ENCODE data around the gene CRB2.
A peak's percentile ranks its signal among the peaks of the same experiment; 100 is the strongest.

Gene CRB2

DNA sequence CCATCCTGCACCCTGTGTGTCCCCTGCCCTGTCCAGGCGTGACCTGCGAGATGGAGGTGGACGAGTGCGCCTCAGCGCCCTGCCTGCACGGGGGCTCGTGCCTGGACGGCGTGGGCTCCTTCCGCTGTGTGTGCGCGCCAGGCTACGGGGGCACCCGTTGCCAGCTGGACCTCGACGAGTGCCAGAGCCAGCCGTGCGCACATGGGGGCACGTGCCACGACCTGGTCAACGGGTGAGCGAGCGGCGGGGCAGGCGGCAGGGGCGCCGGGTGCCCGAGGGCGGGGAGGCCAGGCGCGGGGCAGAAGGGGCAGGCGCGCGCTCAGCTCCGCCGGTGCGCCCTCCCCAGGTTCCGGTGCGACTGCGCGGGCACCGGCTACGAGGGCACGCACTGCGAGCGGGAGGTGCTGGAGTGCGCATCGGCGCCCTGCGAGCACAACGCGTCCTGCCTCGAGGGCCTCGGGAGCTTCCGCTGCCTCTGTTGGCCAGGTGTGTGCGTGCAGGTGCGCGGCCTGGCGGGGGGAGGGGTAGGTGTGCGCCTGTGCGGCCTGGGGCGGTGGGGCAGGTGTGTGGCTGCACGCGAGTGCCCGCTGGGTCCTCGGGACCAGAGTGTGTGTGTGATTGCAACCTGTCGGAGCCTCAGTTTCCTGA is 10.0 kb downstream of the CRB2 start:
- DNase-seq, result no peak

DNA sequence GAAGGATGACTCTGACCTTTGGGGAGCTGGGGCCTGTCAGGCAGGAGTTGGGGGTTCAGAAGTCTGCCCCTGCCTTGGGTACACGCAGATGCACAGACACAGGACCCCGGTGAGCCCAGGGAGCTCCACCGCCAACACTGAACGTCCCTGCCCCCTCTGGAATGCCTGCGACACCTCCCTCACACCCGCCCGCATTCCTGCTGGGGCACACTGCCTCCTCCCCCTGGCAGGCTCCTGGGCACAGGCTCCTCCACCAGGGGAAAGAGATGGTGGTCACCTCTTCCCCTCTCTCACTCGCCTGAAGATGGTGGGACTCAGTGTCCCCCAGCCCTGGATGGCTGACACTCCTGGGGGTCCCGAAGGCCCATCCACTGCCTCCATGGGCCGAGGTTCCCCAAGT is 12.0 kb downstream of the CRB2 start:
- no peak for DNase-seq

DNA sequence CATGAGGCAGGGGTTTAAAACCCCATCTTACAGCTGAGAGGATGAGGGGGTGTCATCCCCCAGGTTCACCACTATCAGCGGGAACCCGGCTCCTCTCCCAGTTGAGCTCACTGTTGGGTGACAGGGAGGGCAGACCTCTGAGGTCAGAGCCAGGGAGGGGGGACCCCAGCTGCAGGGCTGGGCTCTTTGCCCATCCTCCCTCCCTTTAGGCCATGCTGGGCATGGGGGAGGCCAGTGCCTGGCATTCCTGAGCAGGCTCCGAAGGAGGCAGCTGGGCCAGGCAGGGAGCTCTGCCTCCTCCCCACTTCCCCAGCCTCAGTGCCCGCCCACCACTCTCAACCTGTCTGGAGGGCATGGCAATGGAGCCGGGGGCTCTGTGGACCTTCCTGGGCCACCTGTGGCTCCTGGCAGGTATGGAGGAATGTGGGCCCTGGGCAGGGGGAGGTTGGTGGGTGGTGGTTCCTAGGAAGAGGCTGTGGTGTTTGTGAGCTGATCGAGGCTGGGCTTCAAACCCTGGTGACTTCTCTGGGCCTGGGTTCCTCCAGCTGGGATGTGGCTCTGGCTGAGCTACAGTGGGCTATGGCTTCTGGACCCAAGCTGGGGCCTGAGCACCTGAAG is 12.6 kb downstream of the CRB2 start:
- no peak for DNase-seq

DNA sequence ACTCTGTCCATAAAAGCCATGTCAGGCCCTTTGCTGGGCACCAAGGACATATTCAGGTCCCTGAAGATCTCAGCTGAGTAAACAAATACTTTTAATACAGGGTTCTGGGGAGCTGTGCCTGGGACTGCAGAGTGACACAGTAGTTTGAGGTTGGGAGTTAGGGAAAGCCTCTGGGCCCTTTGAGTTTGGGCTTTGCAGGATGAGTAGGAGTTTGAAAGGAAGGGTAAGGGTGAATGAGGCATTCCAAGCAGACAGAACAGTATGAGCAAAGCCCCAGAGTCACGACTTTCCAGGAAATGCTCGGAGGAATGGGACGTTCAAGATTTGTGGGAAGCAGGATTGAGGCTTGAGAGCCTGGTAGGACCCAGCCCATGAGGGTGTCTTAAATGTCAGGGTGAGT is 13.3 kb downstream of the CRB2 start:
- no peak for DNase-seq

DNA sequence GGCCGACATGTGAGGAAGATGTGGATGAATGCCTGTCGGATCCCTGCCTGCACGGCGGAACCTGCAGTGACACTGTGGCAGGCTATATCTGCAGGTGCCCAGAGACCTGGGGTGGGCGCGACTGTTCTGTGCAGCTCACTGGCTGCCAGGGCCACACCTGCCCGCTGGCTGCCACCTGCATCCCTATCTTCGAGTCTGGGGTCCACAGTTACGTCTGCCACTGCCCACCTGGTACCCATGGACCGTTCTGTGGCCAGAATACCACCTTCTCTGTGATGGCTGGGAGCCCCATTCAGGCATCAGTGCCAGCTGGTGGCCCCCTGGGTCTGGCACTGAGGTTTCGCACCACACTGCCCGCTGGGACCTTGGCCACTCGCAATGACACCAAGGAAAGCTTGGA is 14.1 kb downstream of the CRB2 start:
- no peak for DNase-seq

DNA sequence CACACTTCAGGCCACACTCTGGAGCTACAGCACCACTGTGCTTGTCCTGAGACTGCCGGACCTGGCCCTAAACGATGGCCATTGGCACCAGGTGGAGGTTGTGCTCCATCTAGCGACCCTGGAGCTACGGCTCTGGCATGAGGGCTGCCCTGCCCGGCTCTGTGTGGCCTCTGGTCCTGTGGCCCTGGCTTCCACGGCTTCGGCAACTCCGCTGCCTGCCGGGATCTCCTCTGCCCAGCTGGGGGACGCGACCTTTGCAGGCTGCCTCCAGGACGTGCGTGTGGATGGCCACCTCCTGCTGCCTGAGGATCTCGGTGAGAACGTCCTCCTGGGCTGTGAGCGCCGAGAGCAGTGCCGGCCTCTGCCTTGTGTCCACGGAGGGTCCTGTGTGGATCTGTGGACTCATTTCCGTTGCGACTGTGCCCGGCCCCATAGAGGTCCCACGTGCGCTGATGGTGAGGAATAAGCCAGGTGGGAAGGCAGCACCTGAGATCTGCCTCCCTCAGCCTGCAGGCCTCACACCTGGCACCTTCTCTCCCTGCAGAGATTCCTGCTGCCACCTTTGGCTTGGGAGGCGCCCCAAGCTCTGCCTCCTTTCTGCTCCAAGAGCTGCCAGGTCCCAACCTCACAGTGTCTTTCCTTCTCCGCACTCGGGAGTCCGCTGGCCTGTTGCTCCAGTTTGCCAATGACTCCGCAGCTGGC is 14.7 kb downstream of the CRB2 start:
- no peak for DNase-seq

DNA sequence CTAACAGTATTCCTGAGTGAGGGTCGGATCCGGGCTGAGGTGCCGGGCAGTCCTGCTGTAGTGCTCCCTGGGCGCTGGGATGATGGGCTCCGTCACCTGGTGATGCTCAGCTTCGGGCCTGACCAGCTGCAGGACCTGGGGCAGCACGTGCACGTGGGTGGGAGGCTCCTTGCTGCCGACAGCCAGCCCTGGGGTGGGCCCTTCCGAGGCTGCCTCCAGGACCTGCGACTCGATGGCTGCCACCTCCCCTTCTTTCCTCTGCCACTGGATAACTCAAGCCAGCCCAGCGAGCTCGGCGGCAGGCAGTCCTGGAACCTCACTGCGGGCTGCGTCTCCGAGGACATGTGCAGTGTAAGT is 15.2 kb downstream of the CRB2 start:
- DNase-seq, result no peak

DNA sequence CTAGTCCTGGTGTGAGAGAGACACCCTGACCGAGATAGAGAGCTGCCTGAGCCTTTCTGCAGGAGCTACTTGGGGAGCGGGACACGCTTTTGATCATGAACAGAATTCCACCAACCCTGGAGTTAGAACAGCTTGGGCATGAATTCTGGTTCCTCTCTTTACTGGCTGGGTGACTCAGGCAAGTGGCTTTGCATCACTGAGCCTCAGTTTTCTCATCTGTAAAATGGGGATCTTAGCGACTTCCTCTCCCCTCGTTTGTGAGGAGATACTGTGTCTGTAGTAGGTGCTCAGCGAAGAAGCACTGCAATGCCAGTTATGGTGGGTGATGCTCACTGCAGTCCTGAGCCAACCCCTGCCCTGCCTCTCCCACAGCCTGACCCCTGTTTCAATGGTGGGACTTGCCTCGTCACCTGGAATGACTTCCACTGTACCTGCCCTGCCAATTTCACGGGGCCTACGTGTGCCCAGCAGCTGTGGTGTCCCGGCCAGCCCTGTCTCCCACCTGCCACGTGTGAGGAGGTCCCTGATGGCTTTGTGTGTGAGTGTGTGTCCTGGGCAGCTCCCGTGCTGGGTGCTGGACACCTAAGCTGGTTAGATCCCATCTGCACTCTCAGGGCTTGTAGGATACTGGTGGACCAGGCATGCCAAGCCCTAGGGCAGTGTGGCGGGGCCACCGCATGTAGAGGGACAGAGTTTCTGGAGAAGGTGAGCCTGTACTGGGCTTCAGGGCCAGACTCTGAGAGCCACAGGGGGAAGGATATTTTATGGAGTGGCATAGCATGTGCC is 16.0 kb downstream of the CRB2 start:
- no peak for DNase-seq

DNA sequence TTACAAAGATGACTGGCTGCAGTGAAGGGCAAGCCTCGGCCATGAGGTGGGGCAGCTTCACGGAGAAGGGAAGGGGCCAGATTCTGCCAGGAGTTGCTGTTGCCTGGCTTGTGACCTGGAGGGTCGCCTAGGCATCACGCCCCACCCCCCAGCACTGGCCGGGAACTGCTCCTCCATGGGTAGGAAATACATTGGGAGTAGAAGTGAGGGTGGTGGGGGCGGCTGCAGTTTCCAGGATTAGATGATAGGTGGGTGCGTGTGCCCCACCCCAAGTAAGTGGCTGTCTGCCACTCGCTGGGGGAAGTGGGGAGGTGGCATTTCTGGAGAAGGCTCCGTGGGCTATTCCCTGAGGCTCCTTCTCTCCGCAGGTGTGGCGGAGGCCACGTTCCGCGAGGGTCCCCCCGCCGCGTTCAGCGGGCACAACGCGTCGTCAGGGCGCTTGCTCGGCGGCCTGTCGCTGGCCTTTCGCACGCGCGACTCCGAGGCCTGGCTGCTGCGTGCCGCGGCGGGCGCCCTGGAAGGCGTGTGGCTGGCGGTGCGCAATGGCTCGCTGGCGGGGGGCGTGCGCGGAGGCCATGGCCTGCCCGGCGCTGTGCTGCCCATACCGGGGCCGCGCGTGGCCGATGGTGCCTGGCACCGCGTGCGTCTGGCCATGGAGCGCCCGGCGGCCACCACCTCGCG is 16.9 kb downstream of the CRB2 start:
- no peak for DNase-seq

DNA sequence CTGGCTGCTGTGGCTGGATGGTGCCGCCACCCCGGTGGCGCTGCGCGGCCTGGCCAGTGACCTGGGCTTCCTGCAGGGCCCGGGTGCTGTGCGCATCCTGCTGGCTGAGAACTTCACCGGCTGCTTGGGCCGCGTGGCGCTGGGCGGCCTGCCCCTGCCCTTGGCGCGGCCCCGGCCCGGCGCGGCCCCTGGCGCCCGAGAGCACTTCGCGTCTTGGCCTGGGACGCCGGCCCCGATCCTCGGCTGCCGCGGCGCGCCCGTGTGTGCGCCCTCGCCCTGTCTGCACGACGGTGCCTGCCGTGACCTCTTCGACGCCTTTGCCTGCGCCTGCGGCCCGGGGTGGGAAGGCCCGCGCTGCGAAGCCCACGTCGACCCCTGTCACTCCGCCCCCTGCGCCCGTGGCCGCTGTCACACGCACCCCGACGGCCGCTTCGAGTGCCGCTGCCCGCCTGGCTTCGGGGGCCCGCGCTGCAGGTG is 17.5 kb downstream of the CRB2 start:
- DNase-seq, result no peak

DNA sequence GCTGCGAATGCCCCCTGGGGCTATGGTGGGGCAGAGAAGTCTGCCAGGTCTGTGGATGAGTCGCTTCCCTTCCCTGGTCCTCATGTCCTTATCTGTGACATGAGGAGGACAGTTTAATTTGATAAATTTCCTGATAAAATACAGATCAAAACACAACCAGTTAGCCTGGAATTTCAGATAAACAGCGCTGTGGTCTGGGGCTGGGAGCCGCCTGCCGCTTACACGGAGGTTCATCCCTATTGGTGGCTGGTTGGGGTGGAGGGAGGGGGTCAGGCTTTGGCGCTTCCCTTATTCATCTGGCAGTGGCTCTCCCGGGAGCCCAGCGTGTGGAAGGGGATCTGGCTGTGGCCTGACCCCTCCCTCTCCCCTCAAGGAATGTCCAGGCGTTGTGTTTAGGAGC is 17.9 kb downstream of the CRB2 start:
- no peak for DNase-seq

DNA sequence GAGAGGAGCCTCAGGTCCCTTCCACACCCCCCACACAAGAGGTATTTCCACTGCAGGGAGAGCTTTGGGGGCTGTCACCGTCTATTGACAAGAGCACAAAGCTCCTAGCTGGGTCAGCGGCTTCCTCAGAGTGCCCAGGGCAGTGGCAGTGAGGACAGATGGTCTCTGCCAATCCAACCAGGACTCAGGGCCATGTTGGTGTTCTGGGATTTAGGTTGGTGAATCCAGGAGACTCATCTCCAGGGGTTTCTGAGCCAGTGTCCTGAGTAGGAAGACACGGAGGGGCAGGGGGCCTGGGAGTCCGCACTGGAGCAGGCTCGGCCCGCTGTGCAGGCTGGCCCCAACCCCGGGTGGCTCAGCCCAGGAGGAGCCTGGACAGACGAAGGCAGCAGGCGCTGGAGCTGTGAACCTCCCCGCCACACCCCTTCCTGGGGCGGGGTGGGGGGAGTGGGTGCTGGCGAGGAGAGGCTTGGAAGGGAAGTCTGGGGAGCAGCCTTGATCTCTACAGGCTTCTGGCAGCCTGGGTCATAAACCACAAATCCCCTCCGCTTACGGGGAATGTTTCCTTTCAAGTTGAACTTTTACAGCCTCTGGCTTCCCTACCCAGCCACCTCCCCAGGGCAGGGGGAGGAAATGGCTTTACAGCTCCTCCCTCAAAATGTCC is 19.6 kb downstream of the CRB2 start:
- peak; percentile 48 for DNase-seq

DNA sequence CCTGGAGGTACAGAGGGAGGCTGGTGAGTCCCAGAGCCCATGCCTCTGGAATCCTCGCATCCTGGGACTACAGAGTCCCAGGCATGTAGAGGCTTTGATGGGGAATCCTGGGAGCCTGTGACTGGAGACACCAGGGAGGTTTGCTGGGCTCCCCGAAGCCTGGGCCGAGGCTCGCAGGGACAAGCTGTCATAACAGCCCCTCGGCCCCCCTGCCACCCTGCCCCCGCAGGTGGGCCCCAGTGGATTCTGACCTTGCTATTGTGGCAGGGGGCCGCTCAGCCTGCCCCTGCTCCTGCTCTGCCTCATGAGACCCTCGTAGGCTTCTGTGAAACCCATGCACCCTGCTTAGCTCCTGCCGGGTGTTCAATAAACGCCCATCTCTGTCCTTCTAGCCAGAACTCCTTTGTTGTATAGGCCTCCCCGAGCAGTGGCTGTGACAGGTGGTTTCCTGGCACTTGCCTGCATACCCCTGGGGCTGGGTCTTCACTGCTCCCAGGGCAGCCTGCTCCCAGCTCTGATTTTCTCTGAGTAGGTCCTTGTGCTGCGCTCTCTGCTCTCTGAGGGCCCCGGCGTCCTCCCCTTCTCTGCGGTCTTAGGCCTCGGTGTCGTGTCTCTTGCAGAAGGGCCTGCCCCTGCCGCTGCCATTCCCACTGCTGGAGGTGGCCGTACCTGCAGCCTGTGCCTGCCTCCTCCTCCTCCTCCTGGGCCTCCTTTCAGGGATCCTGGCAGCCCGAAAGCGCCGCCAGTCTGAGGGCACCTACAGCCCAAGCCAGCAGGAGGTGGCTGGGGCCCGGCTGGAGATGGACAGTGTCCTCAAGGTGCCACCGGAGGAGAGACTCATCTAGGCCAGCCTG is 20.4 kb downstream of the CRB2 start:
- no peak for DNase-seq

DNA sequence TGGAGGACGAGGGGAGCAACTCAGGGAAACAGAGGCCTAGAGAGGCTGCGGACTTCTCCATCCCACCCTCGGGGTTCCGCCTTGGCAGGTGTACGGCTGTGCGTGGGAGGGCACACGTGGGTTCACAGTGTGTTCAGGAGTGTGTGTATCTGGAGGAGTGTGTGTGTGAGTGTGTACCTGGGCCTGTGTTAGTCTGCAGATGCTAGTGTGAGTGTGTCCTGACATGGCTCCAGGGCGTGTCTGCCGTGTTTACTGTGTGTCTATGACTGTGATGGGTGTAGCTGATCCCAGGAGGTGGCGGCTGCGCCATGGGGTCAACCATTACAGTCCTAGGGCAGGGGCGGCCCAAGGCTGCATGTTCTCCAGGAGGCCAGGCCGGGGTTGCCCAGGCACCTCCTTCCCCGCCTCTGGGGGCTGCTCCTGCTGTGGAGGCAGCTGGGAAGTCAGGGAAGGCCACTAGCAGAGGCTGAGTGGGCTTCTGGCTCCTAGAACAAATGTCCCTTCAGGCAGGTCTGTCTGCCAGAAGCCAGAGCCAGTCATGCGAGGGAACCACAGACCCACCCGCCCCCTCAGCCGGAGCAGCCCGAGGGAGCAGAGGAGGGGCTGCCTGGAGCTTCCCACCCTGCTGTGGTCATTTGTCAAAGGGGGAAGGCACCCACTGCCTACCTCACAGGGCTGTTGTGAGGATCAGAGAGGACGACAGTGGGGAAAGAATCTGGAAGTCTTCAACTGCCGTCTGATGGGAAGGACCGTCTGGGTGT is 21.4 kb downstream of the CRB2 start:
- no peak for DNase-seq

DNA sequence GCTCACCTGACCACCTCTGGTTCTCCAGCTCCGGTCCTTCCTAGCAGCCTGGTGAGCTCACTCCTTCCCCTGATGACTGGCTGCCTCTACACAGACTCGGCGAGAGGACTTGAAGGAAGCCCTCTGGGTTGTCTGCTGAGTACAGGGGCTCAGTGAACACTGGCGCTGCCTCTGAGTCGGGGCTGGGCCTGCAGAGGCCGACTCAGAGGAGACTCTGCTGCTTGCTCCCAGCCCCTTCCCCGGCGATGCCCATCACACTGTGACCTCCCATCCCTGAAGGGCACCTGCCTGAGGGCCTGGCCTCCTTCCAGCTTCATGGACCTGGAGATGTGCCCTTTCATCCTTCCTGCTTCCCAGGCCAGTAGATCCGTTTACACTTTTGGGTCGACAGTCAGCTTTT is 22.0 kb downstream of the CRB2 start:
- DNase-seq, result no peak

DNA sequence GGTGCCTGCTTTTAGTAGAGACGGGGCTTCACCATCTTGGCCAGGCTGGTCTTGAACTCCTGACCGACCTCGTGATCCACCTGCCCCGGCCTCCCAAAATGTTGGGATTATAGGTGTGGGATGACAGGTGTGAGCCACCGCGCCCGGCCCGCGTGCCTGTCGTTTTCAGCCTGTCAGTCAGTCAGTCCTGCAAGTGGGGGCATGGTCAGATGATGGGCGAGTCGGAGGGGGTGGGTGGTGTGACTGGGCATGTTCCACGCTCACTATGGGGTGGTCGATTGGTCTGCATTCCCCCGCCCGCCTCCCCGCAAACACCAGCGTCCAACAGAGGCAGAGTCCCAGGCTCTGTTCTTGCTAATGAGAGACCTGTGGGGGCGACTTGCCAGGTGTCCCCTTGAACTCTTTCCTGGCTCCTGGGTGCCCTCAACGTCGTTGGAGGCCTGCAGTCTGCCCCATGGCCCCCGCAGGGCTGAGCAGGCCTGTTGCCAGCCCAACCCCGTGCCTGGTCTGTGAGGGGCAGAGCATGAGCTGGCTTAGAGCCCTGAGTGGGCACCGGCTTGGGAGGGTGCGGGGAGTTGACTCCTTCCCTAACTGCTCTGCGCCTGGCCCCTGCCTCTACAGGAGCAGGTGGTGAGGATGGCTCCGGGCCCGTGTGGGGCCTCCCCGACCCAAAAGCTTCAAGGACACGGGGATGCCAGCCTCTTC is 23.1 kb downstream of the CRB2 start:
- DNase-seq, result no peak

DNA sequence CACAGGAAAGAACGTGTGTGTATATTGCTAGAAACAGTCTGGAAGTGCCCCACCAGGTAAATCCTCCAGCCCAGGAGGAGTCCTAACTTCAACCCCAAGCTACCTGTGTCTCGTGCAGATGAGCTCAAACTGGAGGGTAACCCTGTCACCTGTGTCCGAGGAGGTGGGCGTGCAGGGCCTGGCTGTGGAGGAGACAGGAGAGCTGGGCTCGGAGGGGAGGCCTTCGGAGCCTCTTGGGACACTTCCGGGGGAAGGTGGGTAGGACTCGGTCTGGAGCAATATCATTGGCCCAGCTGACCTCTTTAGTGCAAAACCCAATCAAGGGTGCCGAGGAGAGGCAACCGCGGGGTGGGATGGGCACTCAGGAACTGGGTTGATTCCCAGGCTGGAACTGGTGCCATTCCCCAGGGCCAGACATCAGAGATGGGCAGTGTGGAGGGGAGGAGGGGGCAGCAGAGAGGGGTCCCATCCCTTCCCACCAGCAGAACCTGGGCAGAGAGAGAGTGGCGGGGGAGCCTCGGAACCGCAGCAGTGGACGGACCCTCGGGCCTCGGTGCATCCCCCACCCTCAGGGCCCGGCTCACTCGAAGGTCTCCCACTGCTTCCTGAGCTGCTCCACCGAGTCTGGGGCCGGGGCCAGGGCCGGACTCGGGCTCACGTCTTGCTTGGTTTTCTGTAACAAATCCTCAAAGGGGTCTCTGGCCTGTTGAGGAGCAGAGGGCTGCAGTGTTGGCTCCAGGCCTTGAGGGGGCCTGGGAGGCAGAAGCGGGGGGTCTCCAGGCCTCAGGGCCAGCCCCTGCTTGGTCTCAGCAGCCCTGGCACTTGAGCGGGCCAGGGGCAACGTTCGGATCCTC is 25.1 kb downstream of the CRB2 start:
- no peak for DNase-seq

DNA sequence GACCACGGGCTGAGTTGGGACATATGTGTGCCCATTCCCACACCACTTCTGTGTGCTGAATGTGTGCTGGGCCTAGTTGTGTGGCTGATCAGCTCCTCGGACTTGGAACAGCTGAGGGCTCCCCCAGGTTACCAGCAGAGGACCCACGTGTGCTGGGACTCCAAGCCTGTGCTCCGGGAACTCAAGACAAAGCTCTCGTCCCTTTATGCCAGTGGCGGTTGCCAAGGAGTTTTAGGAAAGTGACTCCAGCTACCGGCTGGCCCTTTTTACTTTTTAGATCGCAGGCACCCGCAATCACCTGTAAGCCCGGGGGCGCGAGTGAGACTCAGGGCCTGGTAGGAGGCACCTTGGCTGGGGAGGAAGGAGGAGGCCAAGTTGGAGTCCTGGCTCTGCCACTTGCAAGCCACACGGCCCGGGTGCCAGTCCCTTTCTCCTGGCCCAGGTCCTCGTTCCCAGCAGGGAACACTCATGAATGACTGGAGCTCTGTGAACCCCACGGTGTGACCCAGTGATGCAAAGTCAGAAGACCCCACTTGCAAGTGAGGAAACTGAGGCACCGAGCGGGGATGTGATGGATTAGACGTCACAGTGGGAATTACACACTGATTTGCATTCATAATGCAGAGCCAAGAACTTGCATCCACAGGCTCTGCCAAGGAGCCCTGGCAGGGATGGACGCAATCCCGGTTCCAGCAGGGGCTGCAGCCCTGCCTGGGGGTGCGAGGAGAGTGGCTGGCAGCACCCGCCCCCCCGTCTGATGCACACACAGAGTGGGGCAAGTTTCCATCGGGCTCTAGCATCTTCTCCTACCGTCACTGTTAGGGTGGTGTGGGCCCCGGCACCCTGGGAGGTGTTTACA is 26.9 kb downstream of the CRB2 start:
- no peak for DNase-seq

Data from fibroblast of skin of abdomen (primary cell).